Tongue (tissue), 2 donors: ENCODE measurements around the gene COL20A1. TPM values are rescaled to one million over a fixed set of nuclear protein-coding genes. Genes with fewer than 3 reads are reported as not detected.

ENCODE experiments used
- DNase-seq: peaks from one replicate; pipeline ENCODE4 v3.0.0-alpha.2; 2015
- total RNA-seq: library from RNA; depleted of rRNA; stranded (reverse); fragments of >200 nt; gene quantifications from one replicate; pipeline ENCODE4 v1.2.3, GENCODE V29; 2014

The COL20A1 gene
- total RNA-seq, 1 donor from 2014 or later = 6.2 TPM

- DNase-seq = peak; percentile 68
Measured at GRCh38 chr20:63261060-63261794, 31.8 kb upstream of the COL20A1 start.

- no peak for DNase-seq
Measured at GRCh38 chr20:63261795-63262528, 31.0 kb upstream of the COL20A1 start.

GRCh38 chr20:63262836-63263235 is 30.1 kb upstream of the COL20A1 start:
- no peak for DNase-seq

GRCh38 chr20:63264000-63264399 is 29.0 kb upstream of the COL20A1 start:
- no peak for DNase-seq

GRCh38 chr20:63264519-63264918 is 28.5 kb upstream of the COL20A1 start:
- DNase-seq = peak; percentile 76

GRCh38 chr20:63265891-63266515 is 27.0 kb upstream of the COL20A1 start:
- peak; percentile 95 for DNase-seq

- peak; percentile 76 for DNase-seq
Measured at GRCh38 chr20:63267691-63268090, 25.3 kb upstream of the COL20A1 start.

- DNase-seq = no peak
Measured at GRCh38 chr20:63268256-63268655, 24.7 kb upstream of the COL20A1 start.

GRCh38 chr20:63268671-63269439 is 24.1 kb upstream of the COL20A1 start:
- DNase-seq = no peak

- DNase-seq = no peak
Measured at GRCh38 chr20:63269724-63270123, 23.3 kb upstream of the COL20A1 start.

- no peak for DNase-seq
Measured at GRCh38 chr20:63270606-63271325, 22.2 kb upstream of the COL20A1 start.

GRCh38 chr20:63272105-63273058 is 20.6 kb upstream of the COL20A1 start, which contains the start of gene ARFGAP1:
ARFGAP1 (plus strand) TSS chr20:63272813; CDS start chr20:63275581, 2,768 bp downstream.
- peak; percentile 97 for DNase-seq

GRCh38 chr20:63273059-63273579 is 19.9 kb upstream of the COL20A1 start:
- no peak for DNase-seq

GRCh38 chr20:63273635-63274380 is 19.2 kb upstream of the COL20A1 start:
- DNase-seq = no peak

- DNase-seq = no peak
Measured at GRCh38 chr20:63274381-63275228, 18.4 kb upstream of the COL20A1 start.

- DNase-seq = no peak
Measured at GRCh38 chr20:63275825-63276224, 17.2 kb upstream of the COL20A1 start.

- DNase-seq = no peak
Measured at GRCh38 chr20:63276956-63277355, 16.0 kb upstream of the COL20A1 start.
